Bladder microvascular endothelial cell (primary cell): ENCODE results near the gene DUS4L. TPM values are rescaled to one million over a fixed set of nuclear protein-coding genes. Genes with fewer than 3 reads are reported as not detected.

Experiments
- total RNA-seq: library from RNA; depleted of rRNA; stranded (reverse); fragments of >200 nt; gene quantifications from 2 replicates; pipeline ENCODE4 v1.2.3, GENCODE V29; 2014

The DUS4L gene
- total RNA-seq: 3.4 and 7.0 TPM in 2 replicates

GRCh38 chr7:107563775-107564552, at the start of gene DUS4L, which contains the start of gene COG5:
Gene DUS4L, plus strand, starts transcription at chr7:107563971. Its CDS starts 3,100 bp downstream, at chr7:107567071.
Gene COG5, minus strand, starts transcription at chr7:107563920. Its CDS starts 24 bp downstream, at chr7:107563896.

GRCh38 chr7:107579885-107580715, 16.3 kb downstream of the DUS4L start, which contains the start of gene BCAP29:
Gene BCAP29, plus strand, starts transcription at chr7:107580246. Its CDS starts 527 bp downstream, at chr7:107580773.

Other genes with a start within 250 kb of the DUS4L start
- gene GPR22, start 93.9 kb upstream of the DUS4L start, total RNA-seq: under 0.01 TPM in 1 of 2 replicates, not detected in the other
- 13.6 and 82.1 TPM in 2 replicates for gene COG5, start 51 bp upstream of the DUS4L start, total RNA-seq
- gene BCAP29, start 16.3 kb downstream of the DUS4L start, total RNA-seq: 47.8 and 115 TPM in 2 replicates
- 0.81 and 34.2 TPM in 2 replicates for gene SLC26A4, start 96.9 kb downstream of the DUS4L start, total RNA-seq
- gene CBLL1, start 180.2 kb downstream of the DUS4L start, total RNA-seq: 12.0 and 21.3 TPM in 2 replicates
- gene SLC26A3, start 239.3 kb downstream of the DUS4L start, total RNA-seq: not detected in 2 replicates